Fibroblast of lung (primary cell): ENCODE data around the gene ATP11A. TPM values are rescaled to one million over a fixed set of nuclear protein-coding genes. Genes with fewer than 3 reads are reported as not detected.

Experiments used
- DNase-seq, 2 donors: peaks; one replicate each; pipeline versions ENCODE4 v3.0.0 to v3.0.0-alpha.2; 2010; ENCODE audit warnings: low read depth in 2 of 2
- H2AFZ ChIP-seq: 2 replicates; pipeline ENCODE4 v1.5.1; 2012; ENCODE audit warnings: low read length, control low read depth, inconsistent platforms
- H3K27ac ChIP-seq: 2 replicates; pipeline ENCODE4 v1.5.1; 2011; ENCODE audit warnings: low read length, control low read depth; ENCODE audit not compliant: insufficient read depth
- H3K27me3 ChIP-seq: 2 replicates; pipeline ENCODE4 v1.5.1; 2011; ENCODE audit warnings: mild to moderate bottlenecking, low read length; ENCODE audit not compliant: control insufficient read depth, insufficient read depth
- H3K36me3 ChIP-seq: 2 replicates; pipeline ENCODE4 v1.5.1; 2011; ENCODE audit warnings: low read length; ENCODE audit not compliant: control insufficient read depth, insufficient read depth
- H3K4me1 ChIP-seq: 2 replicates; pipeline ENCODE4 v1.5.1; 2011; ENCODE audit warnings: low read length; ENCODE audit not compliant: control insufficient read depth, insufficient read depth; ENCODE audit errors: extremely low read depth
- H3K4me2 ChIP-seq: 2 replicates; pipeline ENCODE4 v1.5.1; 2011; ENCODE audit warnings: low read length, control low read depth; ENCODE audit not compliant: insufficient read depth; ENCODE audit errors: extremely low read depth
- H3K4me3 ChIP-seq, 4 experiments: fragments of 200-600 bp in 1 of 4; sonication (generic) in 1 of 4; replicated peaks in 1 of 4; 2 replicates each; pipeline ENCODE4 v1.5.1; 2011 to 2016; ENCODE audit warnings: low read length in 4 of 4, low read depth in 3 of 4, mild to moderate bottlenecking in 3 of 4, control low read depth in 2 of 4, inconsistent platforms in 1 of 4, mixed read lengths in 1 of 4; ENCODE audit not compliant: insufficient read depth in 1 of 4; ENCODE audit errors: control extremely low read depth in 1 of 4
- H3K79me2 ChIP-seq: 2 replicates; pipeline ENCODE4 v1.5.1; 2012; ENCODE audit warnings: mild to moderate bottlenecking, low read length, inconsistent platforms; ENCODE audit not compliant: control insufficient read depth, insufficient read depth
- H3K9ac ChIP-seq: 2 replicates; pipeline ENCODE4 v1.5.1; 2011; ENCODE audit warnings: mild to moderate bottlenecking, low read length, control low read depth; ENCODE audit not compliant: insufficient read depth
- H3K9me3 ChIP-seq: 2 replicates; pipeline ENCODE4 v1.5.1; 2012; ENCODE audit warnings: low read depth, low read length; ENCODE audit not compliant: control insufficient read depth, insufficient read depth
- H4K20me1 ChIP-seq: 2 replicates; pipeline ENCODE4 v1.5.1; 2011; ENCODE audit warnings: low read length; ENCODE audit not compliant: control insufficient read depth, insufficient read depth; ENCODE audit errors: extremely low read depth
- EZH2 ChIP-seq: IDR thresholded peaks from 2 replicates; pipeline ENCODE4 v1.5.1; 2012; ENCODE audit warnings: low read length, control low read depth, mild to moderate bottlenecking; ENCODE audit errors: missing control alignments
- polyA plus RNA-seq, 2 donors: library from polyadenylated mRNA; depleted of rRNA in 1 of 2; stranded (reverse) in 1 of 2; unstranded in 1 of 2; fragments of >200 nt; gene quantifications; 2 replicates each; pipeline ENCODE4 v1.2.1, GENCODE V29; 2011 to 2012; ENCODE audit warnings: missing spikeins in 1 of 2
- total RNA-seq: library from RNA; depleted of rRNA; stranded (reverse); fragments of >200 nt; gene quantifications from 2 replicates; pipeline ENCODE4 v1.2.1, GENCODE V29; 2014
- TF ChIP-seq, protein P1 (sequence below), 2 donors: IDR thresholded peaks in 1 of 2; conservative IDR thresholded peaks in 1 of 2; 1 replicate in 1 of 2; 2 replicates in 1 of 2; pipeline ENCODE4 v1.5.1; 2011 to 2012; ENCODE audit warnings: low read length in 2 of 2, control low read depth in 1 of 2, inconsistent platforms in 1 of 2, low read depth in 1 of 2, mild to moderate bottlenecking in 1 of 2

The ATP11A gene
- total and polyA plus RNA-seq, 2 donors (not counting 1 experiment from before 2014, with no cell fraction given), result 2.3 to 7.8 TPM

GRCh38 chr13:112924365-112924764 is 234.5 kb downstream of the ATP11A start:
- Histone ChIP-seq H3K9me3 (no peaks in the 10 kb centered on the region), H3K27ac (no peak overlapping the region), H3K27me3 (peaks cover 14% of the 10 kb centered on the region), H4K20me1 (no peaks in the 10 kb centered on the region), H3K4me2 (no peak overlapping the region), H3K9ac (no peak overlapping the region), H3K79me2 (no peaks in the 10 kb centered on the region), H2AFZ (no peak overlapping the region), H3K36me3 (no peaks in the 10 kb centered on the region), H3K4me1 (peaks cover 4% of the 10 kb centered on the region), H3K4me3 (no peak overlapping the region)
- no peak for TF ChIP-seq EZH2
- TF ChIP-seq, protein P1, sequence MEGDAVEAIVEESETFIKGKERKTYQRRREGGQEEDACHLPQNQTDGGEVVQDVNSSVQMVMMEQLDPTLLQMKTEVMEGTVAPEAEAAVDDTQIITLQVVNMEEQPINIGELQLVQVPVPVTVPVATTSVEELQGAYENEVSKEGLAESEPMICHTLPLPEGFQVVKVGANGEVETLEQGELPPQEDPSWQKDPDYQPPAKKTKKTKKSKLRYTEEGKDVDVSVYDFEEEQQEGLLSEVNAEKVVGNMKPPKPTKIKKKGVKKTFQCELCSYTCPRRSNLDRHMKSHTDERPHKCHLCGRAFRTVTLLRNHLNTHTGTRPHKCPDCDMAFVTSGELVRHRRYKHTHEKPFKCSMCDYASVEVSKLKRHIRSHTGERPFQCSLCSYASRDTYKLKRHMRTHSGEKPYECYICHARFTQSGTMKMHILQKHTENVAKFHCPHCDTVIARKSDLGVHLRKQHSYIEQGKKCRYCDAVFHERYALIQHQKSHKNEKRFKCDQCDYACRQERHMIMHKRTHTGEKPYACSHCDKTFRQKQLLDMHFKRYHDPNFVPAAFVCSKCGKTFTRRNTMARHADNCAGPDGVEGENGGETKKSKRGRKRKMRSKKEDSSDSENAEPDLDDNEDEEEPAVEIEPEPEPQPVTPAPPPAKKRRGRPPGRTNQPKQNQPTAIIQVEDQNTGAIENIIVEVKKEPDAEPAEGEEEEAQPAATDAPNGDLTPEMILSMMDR (conservative IDR thresholded peaks at IDR 0.05 in 1 of 2, IDR thresholded peaks at IDR 0.05 in 1 of 2; ENCODE audit: low read depth in 1 of 2, low read length in 2 of 2), result no peak
- DNase-seq, result no peak

DNA sequence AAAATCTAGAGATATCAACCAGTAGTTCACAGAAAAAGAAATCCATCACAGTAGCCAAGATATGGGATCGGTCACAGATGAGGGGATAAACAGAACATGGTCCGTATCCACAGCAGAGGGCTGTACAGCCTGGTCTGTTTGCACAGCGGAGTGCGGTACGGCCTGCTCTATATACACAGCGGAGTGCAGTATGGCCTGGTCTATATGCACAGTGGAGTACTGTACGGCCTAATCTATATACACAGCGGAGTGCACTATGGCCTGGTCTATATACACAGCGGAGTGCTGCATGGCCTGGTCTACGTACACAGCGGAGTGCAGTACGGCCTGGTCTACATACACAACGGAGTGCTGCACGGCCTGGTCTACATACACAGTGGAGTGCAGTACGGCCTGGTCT is 236.2 kb downstream of the ATP11A start:
- no peaks in the 10 kb centered on the region for H3K36me3 ChIP-seq
- no peak overlapping the region for H2AFZ ChIP-seq
- no peak overlapping the region for H3K4me3 ChIP-seq
- no peaks in the 10 kb centered on the region for H3K9me3 ChIP-seq
- no peak overlapping the region for H3K4me2 ChIP-seq
- no peak for DNase-seq
- no peak overlapping the region for H3K27ac ChIP-seq
- H3K4me1 ChIP-seq, result peaks cover 5% of the 10 kb centered on the region
- H3K9ac ChIP-seq, result no peak overlapping the region
- peaks cover 18% of the 10 kb centered on the region for H3K27me3 ChIP-seq
- no peaks in the 10 kb centered on the region for H3K79me2 ChIP-seq
- no peaks in the 10 kb centered on the region for H4K20me1 ChIP-seq
- no peak for TF ChIP-seq EZH2
- TF ChIP-seq, protein P1 (conservative IDR thresholded peaks at IDR 0.05 in 1 of 2, IDR thresholded peaks at IDR 0.05 in 1 of 2; ENCODE audit: low read depth in 1 of 2, low read length in 2 of 2), result no peak

GRCh38 chr13:112926993-112927392 is 237.2 kb downstream of the ATP11A start:
- no peak overlapping the region for H2AFZ ChIP-seq
- no peaks in the 10 kb centered on the region for H3K9me3 ChIP-seq
- H3K27ac ChIP-seq, result no peak overlapping the region
- TF ChIP-seq, protein P1 (conservative IDR thresholded peaks at IDR 0.05 in 1 of 2, IDR thresholded peaks at IDR 0.05 in 1 of 2; ENCODE audit: low read depth in 1 of 2, low read length in 2 of 2), result no peak
- TF ChIP-seq EZH2, result no peak
- H3K4me3 ChIP-seq, result no peak overlapping the region
- no peaks in the 10 kb centered on the region for H3K36me3 ChIP-seq
- H3K79me2 ChIP-seq, result no peaks in the 10 kb centered on the region
- no peak for DNase-seq
- peaks cover 5% of the 10 kb centered on the region for H3K4me1 ChIP-seq
- H3K9ac ChIP-seq, result no peak overlapping the region
- no peak overlapping the region for H3K4me2 ChIP-seq
- H3K27me3 ChIP-seq, result peaks cover 18% of the 10 kb centered on the region
- H4K20me1 ChIP-seq, result no peaks in the 10 kb centered on the region
